Mesothelial cell of epicardium (in vitro differentiated cells): Measurements from ENCODE around the gene HOXB9. TPM values are rescaled to one million over a fixed set of nuclear protein-coding genes. Genes with fewer than 3 reads are reported as not detected.

ENCODE experiments used
- DNase-seq, 2 experiments: peaks; one replicate each; pipeline ENCODE4 v3.0.0; 2021; ENCODE audit warnings: low spot score in 2 of 2; ENCODE audit not compliant: unreplicated experiment in 2 of 2
- H3K27ac Mint-ChIP-seq: 2 replicates; pipeline ENCODE4 v1.8.0; 2021; ENCODE audit warnings: mixed read lengths
- H3K27me3 Mint-ChIP-seq: 2 replicates; pipeline ENCODE4 v1.8.0; 2021; ENCODE audit warnings: low read depth, mixed read lengths
- H3K36me3 Mint-ChIP-seq: 2 replicates; pipeline ENCODE4 v1.8.0; 2021; ENCODE audit warnings: mixed read lengths
- H3K4me1 Mint-ChIP-seq: 2 replicates; pipeline ENCODE4 v1.8.0; 2021; ENCODE audit warnings: mixed read lengths
- H3K4me3 Mint-ChIP-seq: 2 replicates; pipeline ENCODE4 v1.8.0; 2021; ENCODE audit warnings: mild to moderate bottlenecking, moderate library complexity, mixed read lengths
- H3K9me3 Mint-ChIP-seq: 2 replicates; pipeline ENCODE4 v1.8.0; 2021; ENCODE audit warnings: mixed read lengths
- total RNA-seq: library from RNA; stranded (reverse); gene quantifications from 3 replicates; pipeline ENCODE4 v1.2.1, GENCODE V29; 2021
- TF ChIP-seq, protein P1 (sequence below): fragments of 200-600 bp; sonication (generic); IDR thresholded peaks from one replicate; pipeline ENCODE4 v1.5.0; 2021; ENCODE audit warnings: antibody characterized with exemption; ENCODE audit not compliant: unreplicated experiment

HOXB9 gene
- total RNA-seq, 1 donor from 2014 or later, result 35.4 TPM

DNA sequence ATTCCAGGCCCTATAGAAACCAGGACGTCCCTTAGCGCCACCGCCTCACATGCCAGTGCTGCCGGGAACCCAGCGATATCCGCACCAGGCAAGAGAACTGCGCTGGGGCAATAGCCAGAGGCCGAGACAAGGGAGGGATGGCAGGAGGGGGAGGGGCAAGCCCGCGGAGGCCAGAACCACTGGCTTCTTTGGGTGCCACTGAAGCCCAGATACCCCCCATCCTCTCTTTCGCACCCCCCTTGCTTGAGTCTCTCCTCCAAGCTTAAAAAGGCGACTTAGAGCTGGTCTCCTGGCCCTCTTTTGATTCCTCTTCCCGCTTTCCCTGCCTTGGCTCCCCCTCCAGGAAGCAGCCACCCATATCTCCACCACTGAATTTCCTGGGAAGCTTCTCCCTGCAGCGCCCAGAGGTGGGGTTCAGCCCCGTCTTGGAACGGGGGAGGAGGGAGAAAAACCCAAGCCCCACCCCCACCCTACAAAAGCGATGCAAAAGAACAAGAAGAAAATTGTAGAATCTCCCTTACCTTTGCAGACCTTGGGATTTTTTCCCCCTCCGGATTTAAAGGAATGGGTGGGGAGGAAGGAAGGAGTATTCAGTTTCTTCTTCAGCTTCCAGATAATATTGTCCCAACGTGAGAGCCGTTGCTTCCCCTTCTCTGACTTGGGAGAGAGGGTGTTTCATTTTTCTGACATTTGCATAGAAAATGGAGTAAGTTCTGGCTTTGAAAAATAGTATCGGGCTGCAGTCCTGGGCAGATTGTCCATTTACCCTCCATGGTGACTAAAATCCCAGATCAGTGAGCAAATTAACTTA lies 22.0 kb downstream of the HOXB9 start:
- Mint-ChIP-seq H3K4me1 (peaks cover 89% of the 10 kb centered on the region), H3K36me3 (peaks cover 18% of the 10 kb centered on the region)

GRCh38 chr17:48601539-48602425 lies 24.4 kb downstream of the HOXB9 start:
- TF ChIP-seq, protein P1, sequence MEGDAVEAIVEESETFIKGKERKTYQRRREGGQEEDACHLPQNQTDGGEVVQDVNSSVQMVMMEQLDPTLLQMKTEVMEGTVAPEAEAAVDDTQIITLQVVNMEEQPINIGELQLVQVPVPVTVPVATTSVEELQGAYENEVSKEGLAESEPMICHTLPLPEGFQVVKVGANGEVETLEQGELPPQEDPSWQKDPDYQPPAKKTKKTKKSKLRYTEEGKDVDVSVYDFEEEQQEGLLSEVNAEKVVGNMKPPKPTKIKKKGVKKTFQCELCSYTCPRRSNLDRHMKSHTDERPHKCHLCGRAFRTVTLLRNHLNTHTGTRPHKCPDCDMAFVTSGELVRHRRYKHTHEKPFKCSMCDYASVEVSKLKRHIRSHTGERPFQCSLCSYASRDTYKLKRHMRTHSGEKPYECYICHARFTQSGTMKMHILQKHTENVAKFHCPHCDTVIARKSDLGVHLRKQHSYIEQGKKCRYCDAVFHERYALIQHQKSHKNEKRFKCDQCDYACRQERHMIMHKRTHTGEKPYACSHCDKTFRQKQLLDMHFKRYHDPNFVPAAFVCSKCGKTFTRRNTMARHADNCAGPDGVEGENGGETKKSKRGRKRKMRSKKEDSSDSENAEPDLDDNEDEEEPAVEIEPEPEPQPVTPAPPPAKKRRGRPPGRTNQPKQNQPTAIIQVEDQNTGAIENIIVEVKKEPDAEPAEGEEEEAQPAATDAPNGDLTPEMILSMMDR, result no peak
- peaks cover 86% of the 10 kb centered on the region for H3K4me1 Mint-ChIP-seq
- H3K36me3 Mint-ChIP-seq, result peaks cover 9% of the 10 kb centered on the region
- peak overlapping the region; percentile 90 for H3K4me3 Mint-ChIP-seq
- H3K9me3 Mint-ChIP-seq, result no peaks in the 10 kb centered on the region
- no peaks in the 10 kb centered on the region for H3K27me3 Mint-ChIP-seq
- H3K27ac Mint-ChIP-seq, result peak overlapping the region; percentile 100
- DNase-seq, result no peak

More for the DNA sequence above, 22.0 kb downstream of the HOXB9 start:
- peak overlapping the region; percentile 90 for H3K4me3 Mint-ChIP-seq
- no peaks in the 10 kb centered on the region for H3K9me3 Mint-ChIP-seq
- no peak for DNase-seq
- H3K27ac Mint-ChIP-seq, result peak overlapping the region; percentile 100
- H3K27me3 Mint-ChIP-seq, result no peaks in the 10 kb centered on the region
- TF ChIP-seq, protein P1, result no peak

- Mint-ChIP-seq H3K27ac (peak overlapping the region; percentile 100), H3K9me3 (no peaks in the 10 kb centered on the region)
These were observed 25.0 kb downstream of the HOXB9 start for GRCh38 chr17:48601207-48601538.

GRCh38 chr17:48600244-48601098 lies 25.7 kb downstream of the HOXB9 start:
- peak overlapping the region; percentile 90 for H3K4me3 Mint-ChIP-seq
- H3K27me3 Mint-ChIP-seq, result no peaks in the 10 kb centered on the region
- peaks cover 85% of the 10 kb centered on the region for H3K4me1 Mint-ChIP-seq
- H3K36me3 Mint-ChIP-seq, result peaks cover 7% of the 10 kb centered on the region
- no peaks in the 10 kb centered on the region for H3K9me3 Mint-ChIP-seq
- TF ChIP-seq, protein P1, result no peak
- peak overlapping the region; percentile 100 for H3K27ac Mint-ChIP-seq
- no peak for DNase-seq

More at GRCh38 chr17:48601207-48601538, 25.0 kb downstream of the HOXB9 start:
- no peak for DNase-seq
- Mint-ChIP-seq H3K36me3 (peaks cover 7% of the 10 kb centered on the region), H3K4me1 (peaks cover 85% of the 10 kb centered on the region), H3K4me3 (peak overlapping the region; percentile 90), H3K27me3 (no peaks in the 10 kb centered on the region)
- TF ChIP-seq, protein P1, result no peak

DNA sequence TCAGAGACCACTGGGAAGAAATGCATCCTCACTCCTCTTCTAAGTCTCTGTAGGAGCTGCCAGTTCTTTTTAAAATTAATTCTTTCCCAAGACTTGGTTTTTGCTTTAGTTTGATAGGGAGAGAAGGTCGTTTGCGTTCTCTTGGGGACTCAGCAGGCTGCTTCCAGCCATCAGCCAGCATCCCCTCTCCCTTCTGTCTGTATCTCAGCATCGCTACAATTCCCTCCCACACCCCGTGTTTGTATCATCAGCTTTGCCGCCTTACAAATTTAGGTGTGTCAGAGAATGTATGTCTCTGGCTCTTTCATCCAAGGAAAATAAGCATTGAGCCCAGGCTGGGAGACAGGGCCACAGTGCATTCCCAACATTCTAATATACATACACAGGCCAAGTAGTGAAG lies 26.8 kb downstream of the HOXB9 start:
- TF ChIP-seq, protein P1, result no peak
- Mint-ChIP-seq H3K4me1 (peaks cover 86% of the 10 kb centered on the region), H3K9me3 (no peaks in the 10 kb centered on the region), H3K36me3 (peaks cover 9% of the 10 kb centered on the region), H3K27me3 (no peaks in the 10 kb centered on the region), H3K27ac (peak overlapping the region; percentile 100), H3K4me3 (peak overlapping the region; percentile 90)
- DNase-seq, result no peak
